ENCODE results near the gene MAP3K8. TPM values are rescaled to one million over a fixed set of nuclear protein-coding genes. Genes with fewer than 3 reads are reported as not detected.

The MAP3K8 gene
- polyA plus RNA-seq, 1 donor from 2014 or later = 1.5 TPM

DNA sequence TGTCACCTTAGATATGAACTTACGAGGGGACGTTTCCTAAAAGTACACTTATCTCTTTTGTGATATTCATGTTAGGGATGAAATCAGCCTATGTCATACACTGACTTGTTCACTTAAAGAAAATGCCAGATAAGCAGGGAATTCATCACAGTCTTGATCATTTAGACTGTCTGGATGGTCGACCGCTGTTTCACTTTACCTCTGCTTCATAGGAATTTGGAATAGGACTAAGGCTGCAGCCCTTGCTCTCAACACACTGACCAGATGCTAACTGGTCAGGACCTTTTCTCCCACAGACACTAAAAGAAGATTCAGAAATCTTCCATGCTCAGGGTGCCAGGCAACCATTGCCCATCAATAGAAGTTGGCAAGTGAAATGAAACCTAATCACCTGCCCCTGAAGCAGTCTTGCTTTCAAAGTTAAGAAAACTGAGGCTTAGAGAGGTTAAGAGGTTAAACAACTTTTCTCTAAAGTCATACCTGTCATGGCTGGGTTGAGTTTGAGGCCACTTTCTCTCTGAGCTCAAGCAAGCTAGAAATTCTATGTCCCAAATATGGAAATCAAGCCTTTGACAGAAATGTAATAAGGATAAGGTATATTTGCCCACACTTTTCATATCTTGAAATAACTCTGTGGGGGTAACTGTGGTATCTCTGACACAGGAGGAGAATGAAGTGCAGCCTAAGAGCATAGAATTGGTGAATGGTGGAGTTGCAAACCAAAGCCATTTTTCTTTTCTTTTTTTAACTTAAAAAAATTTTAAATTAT is 77.1 kb downstream of the MAP3K8 start:
- Histone ChIP-seq H3K4me2 (ENCODE audit: low read length) (no peak overlapping the region), H4K20me1 (ENCODE audit: insufficient read depth) (no peaks in the 10 kb centered on the region), H3K9me3 (ENCODE audit: low read length) (no peaks in the 10 kb centered on the region), H3K9me2 (ENCODE audit: insufficient read depth, low read length) (no peaks in the 10 kb centered on the region), H2AFZ (ENCODE audit: low read depth, low read length) (no peak overlapping the region), H3K9ac (ENCODE audit: low read length) (no peak overlapping the region), H3K27me3 (ENCODE audit: insufficient read depth, low read depth, low read length) (no peaks in the 10 kb centered on the region), H3K4me3 (ENCODE audit: low read length) (no peak overlapping the region), H3K27ac (ENCODE audit: low read length) (no peak overlapping the region), H3F3A (ENCODE audit: insufficient read depth, low read length, poor library complexity, severe bottlenecking) (no peaks in the 10 kb centered on the region), H3K79me2 (replicated peaks; ENCODE audit: insufficient read depth, low read length) (no peaks in the 10 kb centered on the region), H3K36me3 (ENCODE audit: insufficient read depth, low read length) (no peaks in the 10 kb centered on the region)
- TF ChIP-seq, protein P1, sequence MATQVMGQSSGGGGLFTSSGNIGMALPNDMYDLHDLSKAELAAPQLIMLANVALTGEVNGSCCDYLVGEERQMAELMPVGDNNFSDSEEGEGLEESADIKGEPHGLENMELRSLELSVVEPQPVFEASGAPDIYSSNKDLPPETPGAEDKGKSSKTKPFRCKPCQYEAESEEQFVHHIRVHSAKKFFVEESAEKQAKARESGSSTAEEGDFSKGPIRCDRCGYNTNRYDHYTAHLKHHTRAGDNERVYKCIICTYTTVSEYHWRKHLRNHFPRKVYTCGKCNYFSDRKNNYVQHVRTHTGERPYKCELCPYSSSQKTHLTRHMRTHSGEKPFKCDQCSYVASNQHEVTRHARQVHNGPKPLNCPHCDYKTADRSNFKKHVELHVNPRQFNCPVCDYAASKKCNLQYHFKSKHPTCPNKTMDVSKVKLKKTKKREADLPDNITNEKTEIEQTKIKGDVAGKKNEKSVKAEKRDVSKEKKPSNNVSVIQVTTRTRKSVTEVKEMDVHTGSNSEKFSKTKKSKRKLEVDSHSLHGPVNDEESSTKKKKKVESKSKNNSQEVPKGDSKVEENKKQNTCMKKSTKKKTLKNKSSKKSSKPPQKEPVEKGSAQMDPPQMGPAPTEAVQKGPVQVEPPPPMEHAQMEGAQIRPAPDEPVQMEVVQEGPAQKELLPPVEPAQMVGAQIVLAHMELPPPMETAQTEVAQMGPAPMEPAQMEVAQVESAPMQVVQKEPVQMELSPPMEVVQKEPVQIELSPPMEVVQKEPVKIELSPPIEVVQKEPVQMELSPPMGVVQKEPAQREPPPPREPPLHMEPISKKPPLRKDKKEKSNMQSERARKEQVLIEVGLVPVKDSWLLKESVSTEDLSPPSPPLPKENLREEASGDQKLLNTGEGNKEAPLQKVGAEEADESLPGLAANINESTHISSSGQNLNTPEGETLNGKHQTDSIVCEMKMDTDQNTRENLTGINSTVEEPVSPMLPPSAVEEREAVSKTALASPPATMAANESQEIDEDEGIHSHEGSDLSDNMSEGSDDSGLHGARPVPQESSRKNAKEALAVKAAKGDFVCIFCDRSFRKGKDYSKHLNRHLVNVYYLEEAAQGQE (IDR thresholded peaks at IDR 0.05; ENCODE audit: borderline replicate concordance) = no peak
- no peak for TF ChIP-seq RAD21 (conservative IDR thresholded peaks at IDR 0.05)
- TF ChIP-seq SMC3 (conservative IDR thresholded peaks at IDR 0.05; ENCODE audit: poor library complexity) = no peak
- TF ChIP-seq POLR2AphosphoS5 (IDR thresholded peaks at IDR 0.05) = no peak
- TF ChIP-seq, protein P2, sequence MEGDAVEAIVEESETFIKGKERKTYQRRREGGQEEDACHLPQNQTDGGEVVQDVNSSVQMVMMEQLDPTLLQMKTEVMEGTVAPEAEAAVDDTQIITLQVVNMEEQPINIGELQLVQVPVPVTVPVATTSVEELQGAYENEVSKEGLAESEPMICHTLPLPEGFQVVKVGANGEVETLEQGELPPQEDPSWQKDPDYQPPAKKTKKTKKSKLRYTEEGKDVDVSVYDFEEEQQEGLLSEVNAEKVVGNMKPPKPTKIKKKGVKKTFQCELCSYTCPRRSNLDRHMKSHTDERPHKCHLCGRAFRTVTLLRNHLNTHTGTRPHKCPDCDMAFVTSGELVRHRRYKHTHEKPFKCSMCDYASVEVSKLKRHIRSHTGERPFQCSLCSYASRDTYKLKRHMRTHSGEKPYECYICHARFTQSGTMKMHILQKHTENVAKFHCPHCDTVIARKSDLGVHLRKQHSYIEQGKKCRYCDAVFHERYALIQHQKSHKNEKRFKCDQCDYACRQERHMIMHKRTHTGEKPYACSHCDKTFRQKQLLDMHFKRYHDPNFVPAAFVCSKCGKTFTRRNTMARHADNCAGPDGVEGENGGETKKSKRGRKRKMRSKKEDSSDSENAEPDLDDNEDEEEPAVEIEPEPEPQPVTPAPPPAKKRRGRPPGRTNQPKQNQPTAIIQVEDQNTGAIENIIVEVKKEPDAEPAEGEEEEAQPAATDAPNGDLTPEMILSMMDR (IDR thresholded peaks at IDR 0.05; ENCODE audit: poor library complexity, severe bottlenecking) = no peak
- no peak for TF ChIP-seq MXI1 (conservative IDR thresholded peaks at IDR 0.05; ENCODE audit: poor library complexity, severe bottlenecking)

Other genes with a start within 250 kb of the MAP3K8 start
- 11.7 and 15.1 TPM in 2 replicates for gene MTPAP, start 84.9 kb upstream of the MAP3K8 start, polyA plus RNA-seq
- not detected in 2 replicates for gene LYZL2, start 195.6 kb downstream of the MAP3K8 start, polyA plus RNA-seq